ENCODE results near the gene ZNF276.
"Not testable (repeated sequence)": the region's sequence is repeated elsewhere in the genome, so short reads cannot be mapped to it uniquely, and the experiment has no call there.

The ZNF276 gene

GRCh38 chr16:89695086-89695874 lies 26.1 kb upstream of the ZNF276 start:
- DNase-seq (ENCODE audit: insufficient read length, low spot score): no peak
- no peak for FAIRE-seq

- FAIRE-seq (no peak), DNase-seq (ENCODE audit: insufficient read length, low spot score) (no peak)
Measured at GRCh38 chr16:89695875-89696669, 25.3 kb upstream of the ZNF276 start.

- no peak for FAIRE-seq
Measured at GRCh38 chr16:89696670-89697128, 24.6 kb upstream of the ZNF276 start.

GRCh38 chr16:89697161-89697615 lies 24.1 kb upstream of the ZNF276 start:
- FAIRE-seq (no peak), DNase-seq (ENCODE audit: insufficient read length, low spot score) (no peak)

More at GRCh38 chr16:89696670-89697128, 24.6 kb upstream of the ZNF276 start:
- no peak for DNase-seq (ENCODE audit: insufficient read length, low spot score)

GRCh38 chr16:89697616-89698331 lies 23.6 kb upstream of the ZNF276 start:
- FAIRE-seq (no peak), DNase-seq (ENCODE audit: insufficient read length, low spot score) (no peak)

GRCh38 chr16:89698717-89699116 lies 22.6 kb upstream of the ZNF276 start:
- FAIRE-seq; DNase-seq (ENCODE audit: insufficient read length, low spot score): not testable (repeated sequence)

- not testable (repeated sequence) for FAIRE-seq; DNase-seq (ENCODE audit: insufficient read length, low spot score)
Measured at GRCh38 chr16:89699629-89700099, 21.7 kb upstream of the ZNF276 start.

- FAIRE-seq (peak; percentile 97), DNase-seq (ENCODE audit: insufficient read length, low spot score) (peak; percentile 94)
Measured at GRCh38 chr16:89700100-89700648, 21.2 kb upstream of the ZNF276 start.

GRCh38 chr16:89700649-89701424 lies 20.5 kb upstream of the ZNF276 start:
- FAIRE-seq: no peak

GRCh38 chr16:89701425-89702406 lies 19.6 kb upstream of the ZNF276 start, which contains the start of gene SPATA2L:
TSS of gene SPATA2L (minus strand) at chr16:89701705. CDS start at chr16:89701232, 473 bp downstream.
- peak; percentile 80 for FAIRE-seq
- peak; percentile 92 for DNase-seq (ENCODE audit: insufficient read length, low spot score)

More at GRCh38 chr16:89700649-89701424, 20.5 kb upstream of the ZNF276 start:
- no peak for DNase-seq (ENCODE audit: insufficient read length, low spot score)

- DNase-seq (ENCODE audit: insufficient read length, low spot score) (no peak), FAIRE-seq (no peak)
Measured at GRCh38 chr16:89704281-89704680, 17.1 kb upstream of the ZNF276 start.

- no peak for FAIRE-seq
- no peak for DNase-seq (ENCODE audit: insufficient read length, low spot score)
Measured at GRCh38 chr16:89705006-89705405, 16.3 kb upstream of the ZNF276 start.

- DNase-seq (ENCODE audit: insufficient read length, low spot score) (no peak), FAIRE-seq (no peak)
Measured at GRCh38 chr16:89706518-89707260, 14.6 kb upstream of the ZNF276 start.

GRCh38 chr16:89707695-89708094 lies 13.6 kb upstream of the ZNF276 start:
- DNase-seq (ENCODE audit: insufficient read length, low spot score) (no peak), FAIRE-seq (no peak)

- no peak for DNase-seq (ENCODE audit: insufficient read length, low spot score)
- no peak for FAIRE-seq
Measured at GRCh38 chr16:89708481-89708931, 12.8 kb upstream of the ZNF276 start.

GRCh38 chr16:89709166-89709565 lies 12.2 kb upstream of the ZNF276 start:
- DNase-seq (ENCODE audit: insufficient read length, low spot score) (no peak), FAIRE-seq (no peak)

- no peak for DNase-seq (ENCODE audit: insufficient read length, low spot score)
- no peak for FAIRE-seq
Measured at GRCh38 chr16:89709716-89710432, 11.5 kb upstream of the ZNF276 start.
